PC-9 (cell line): ENCODE measurements around the gene DNAJA1. TPM values are rescaled to one million over a fixed set of nuclear protein-coding genes. Genes with fewer than 3 reads are reported as not detected.
A peak's percentile ranks its signal among the peaks of the same experiment; 100 is the strongest.

ENCODE experiments used
- BruUV-seq: library from RNA; stranded (reverse); fragments of 400-500 nt; replicated peaks from 2 replicates; lab custom pipeline; 2021; lab: Mats Ljungman, UMichigan
- CTCF ChIA-PET: fragments of 300-600 bp; sonication (Branson Sonifier 250); formaldehyde crosslinking; loops from one replicate; lab custom pipeline; 2022; ENCODE audit warnings: antibody characterized with exemption; lab: Charles Lee
- POLR2A ChIA-PET: fragments of 300-600 bp; sonication (Branson Sonifier 250); formaldehyde crosslinking; loops from one replicate; lab custom pipeline; 2022; ENCODE audit warnings: antibody characterized with exemption; ENCODE audit not compliant: unreplicated experiment; lab: Charles Lee
- DNase-seq, 2 experiments: peaks; one replicate each; pipeline versions ENCODE4 v3.0.0 to v3.0.0-alpha.2; 2015 to 2022; ENCODE audit warnings: mixed read lengths in 1 of 2
- H2AFZ ChIP-seq: fragments of 200-600 bp; sonication (generic); 2 replicates; pipeline ENCODE4 v1.8.1; 2017; ENCODE audit warnings: antibody characterized with exemption
- H3F3A ChIP-seq: fragments of 200-600 bp; sonication (generic); 2 replicates; pipeline ENCODE4 v1.8.1; 2017; ENCODE audit warnings: antibody characterized with exemption, mild to moderate bottlenecking, low read depth; ENCODE audit not compliant: insufficient read depth
- H3K27ac ChIP-seq: fragments of 200-600 bp; sonication (generic); 2 replicates; pipeline ENCODE4 v1.6.1; 2016; ENCODE audit warnings: mixed run types
- H3K27me3 ChIP-seq: fragments of 200-600 bp; sonication (generic); 2 replicates; pipeline ENCODE4 v1.6.1; 2016; ENCODE audit warnings: low read depth, mixed run types; ENCODE audit not compliant: insufficient read depth
- H3K36me3 ChIP-seq: fragments of 200-600 bp; sonication (generic); 2 replicates; pipeline ENCODE4 v1.6.1; 2016; ENCODE audit warnings: low read depth, mixed run types
- H3K4me1 ChIP-seq: fragments of 200-600 bp; sonication (generic); replicated peaks from 2 replicates; pipeline ENCODE4 v1.6.1; 2016; ENCODE audit warnings: mixed run types; ENCODE audit not compliant: insufficient read depth
- H3K4me2 ChIP-seq: fragments of 200-600 bp; sonication (generic); 2 replicates; pipeline ENCODE4 v1.6.1; 2017; ENCODE audit warnings: mixed run types
- H3K4me3 ChIP-seq: fragments of 200-600 bp; sonication (generic); 2 replicates; pipeline ENCODE4 v1.6.1; 2016; ENCODE audit warnings: mixed run types
- H3K79me2 ChIP-seq: fragments of 200-600 bp; sonication (generic); 2 replicates; pipeline ENCODE4 v1.6.1; 2017; ENCODE audit warnings: low read depth, mixed run types
- H3K9me2 ChIP-seq: fragments of 200-600 bp; sonication (generic); 2 replicates; pipeline ENCODE4 v1.8.1; 2017; ENCODE audit warnings: mild to moderate bottlenecking; ENCODE audit not compliant: insufficient read depth
- H3K9me3 ChIP-seq: fragments of 200-600 bp; sonication (generic); 2 replicates; pipeline ENCODE4 v1.8.1; 2016; ENCODE audit warnings: low read depth; ENCODE audit not compliant: insufficient read depth
- H4K20me1 ChIP-seq: fragments of 200-600 bp; sonication (generic); 2 replicates; pipeline ENCODE4 v1.8.1; 2017; ENCODE audit not compliant: insufficient read depth
- EZH2 ChIP-seq: fragments of 200-600 bp; sonication (generic); IDR thresholded peaks from 2 replicates; pipeline ENCODE4 v1.8.0; 2017; ENCODE audit warnings: antibody characterized with exemption, low read depth
- intact Hi-C: fragments of 100-400 bp; cut with micrococcal nuclease; formaldehyde crosslinking; loops from one replicate; pipeline ENCODE4 v1.10.0; 2022; ENCODE audit not compliant: unreplicated experiment
- total RNA-seq: library from RNA; stranded (reverse); gene quantifications from 2 replicates; pipeline ENCODE4 v1.2.3, GENCODE V29; 2021
- TF ChIP-seq, protein P1 (sequence below): fragments of 200-600 bp; sonication (generic); conservative IDR thresholded peaks from 2 replicates; pipeline ENCODE4 v1.6.1; 2017; ENCODE audit warnings: mixed run types, antibody characterized with exemption, mild to moderate bottlenecking, moderate library complexity

Gene DNAJA1
- total RNA-seq, 1 experiment from 2014 or later, result 88.4 TPM

GRCh38 chr9:33042473-33042872 is 17.4 kb downstream of the DNAJA1 start:
- H3K27ac ChIP-seq, result no peak overlapping the region
- POLR2A ChIA-PET, result interaction anchor here (0.6 kb wide), 1 partner anchor 689 kb away, joined by 5 read pairs; no protein-coding TSS in a partner anchor
- no TSS peak for BruUV-seq

DNA sequence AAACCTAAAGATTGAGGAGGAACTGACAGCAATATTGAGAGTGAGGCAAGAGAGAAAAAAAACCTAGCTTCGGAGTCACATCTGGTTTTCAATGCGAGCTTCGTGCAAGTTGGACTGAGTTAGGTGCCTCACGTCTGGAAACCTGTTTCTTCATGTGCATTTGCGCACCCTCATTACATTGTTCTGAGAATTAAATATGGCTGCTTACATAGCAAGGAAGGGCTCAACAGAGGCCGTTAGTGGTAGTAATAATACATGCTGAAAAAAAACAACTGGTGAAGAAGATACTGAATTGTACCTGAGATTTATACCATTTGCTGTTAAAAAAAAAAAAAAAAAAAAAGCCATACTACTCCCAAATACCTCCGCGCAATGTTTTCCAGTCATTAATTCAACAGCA is 18.6 kb downstream of the DNAJA1 start:
- Histone ChIP-seq H3K4me1 (0 out of 2 replicates have a peak, but pooled peaks cover 3% of the 10 kb centered on the region), H3K4me3 (peak overlapping the region; percentile 71), H3K27ac (no peak overlapping the region), H3K36me3 (0 out of 2 replicates have a peak, but pooled peaks cover 4% of the 10 kb centered on the region), H3K4me2 (peak overlapping the region; percentile 87), H3K9me2 (no peaks in the 10 kb centered on the region), H3F3A (peaks cover 47% of the 10 kb centered on the region; the same call in 1 of the 2 replicates), H3K79me2 (no peaks in the 10 kb centered on the region), H3K9me3 (no peaks in the 10 kb centered on the region), H4K20me1 (no peaks in the 10 kb centered on the region), H3K27me3 (no peaks in the 10 kb centered on the region), H2AFZ (no peak overlapping the region)
- DNase-seq, result no peak
- ChIA-PET CTCF (no interaction called here), POLR2A (no interaction called here)
- TF ChIP-seq, protein P1, sequence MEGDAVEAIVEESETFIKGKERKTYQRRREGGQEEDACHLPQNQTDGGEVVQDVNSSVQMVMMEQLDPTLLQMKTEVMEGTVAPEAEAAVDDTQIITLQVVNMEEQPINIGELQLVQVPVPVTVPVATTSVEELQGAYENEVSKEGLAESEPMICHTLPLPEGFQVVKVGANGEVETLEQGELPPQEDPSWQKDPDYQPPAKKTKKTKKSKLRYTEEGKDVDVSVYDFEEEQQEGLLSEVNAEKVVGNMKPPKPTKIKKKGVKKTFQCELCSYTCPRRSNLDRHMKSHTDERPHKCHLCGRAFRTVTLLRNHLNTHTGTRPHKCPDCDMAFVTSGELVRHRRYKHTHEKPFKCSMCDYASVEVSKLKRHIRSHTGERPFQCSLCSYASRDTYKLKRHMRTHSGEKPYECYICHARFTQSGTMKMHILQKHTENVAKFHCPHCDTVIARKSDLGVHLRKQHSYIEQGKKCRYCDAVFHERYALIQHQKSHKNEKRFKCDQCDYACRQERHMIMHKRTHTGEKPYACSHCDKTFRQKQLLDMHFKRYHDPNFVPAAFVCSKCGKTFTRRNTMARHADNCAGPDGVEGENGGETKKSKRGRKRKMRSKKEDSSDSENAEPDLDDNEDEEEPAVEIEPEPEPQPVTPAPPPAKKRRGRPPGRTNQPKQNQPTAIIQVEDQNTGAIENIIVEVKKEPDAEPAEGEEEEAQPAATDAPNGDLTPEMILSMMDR, result no peak
- TF ChIP-seq EZH2, result no peak
- BruUV-seq, result no TSS peak
- intact Hi-C loops, result no loop called here

More at GRCh38 chr9:33042473-33042872, 17.4 kb downstream of the DNAJA1 start:
- no peak overlapping the region for H3K4me2 ChIP-seq
- H3K79me2 ChIP-seq, result no peaks in the 10 kb centered on the region
- H2AFZ ChIP-seq, result no peak overlapping the region
- TF ChIP-seq, protein P1, result no peak
- no peak for TF ChIP-seq EZH2
- no peak for DNase-seq
- H3K4me3 ChIP-seq, result no peak overlapping the region
- CTCF ChIA-PET, result interaction anchor here (0.7 kb wide), 1 partner anchor 184 kb away, joined by 3 read pairs; no protein-coding TSS in a partner anchor
- no peaks in the 10 kb centered on the region for H3K27me3 ChIP-seq
- no peaks in the 10 kb centered on the region for H3K9me2 ChIP-seq
- H3K9me3 ChIP-seq, result no peaks in the 10 kb centered on the region
- H3F3A ChIP-seq, result peaks cover 57% of the 10 kb centered on the region
- H3K4me1 ChIP-seq, result 0 out of 2 replicates have a peak, but pooled peaks cover 3% of the 10 kb centered on the region
- H3K36me3 ChIP-seq, result no peaks in the 10 kb centered on the region
- intact Hi-C loops, result no loop called here
- H4K20me1 ChIP-seq, result 0 out of 2 replicates have a peak, but pooled peaks cover under 1% of the 10 kb centered on the region

DNA sequence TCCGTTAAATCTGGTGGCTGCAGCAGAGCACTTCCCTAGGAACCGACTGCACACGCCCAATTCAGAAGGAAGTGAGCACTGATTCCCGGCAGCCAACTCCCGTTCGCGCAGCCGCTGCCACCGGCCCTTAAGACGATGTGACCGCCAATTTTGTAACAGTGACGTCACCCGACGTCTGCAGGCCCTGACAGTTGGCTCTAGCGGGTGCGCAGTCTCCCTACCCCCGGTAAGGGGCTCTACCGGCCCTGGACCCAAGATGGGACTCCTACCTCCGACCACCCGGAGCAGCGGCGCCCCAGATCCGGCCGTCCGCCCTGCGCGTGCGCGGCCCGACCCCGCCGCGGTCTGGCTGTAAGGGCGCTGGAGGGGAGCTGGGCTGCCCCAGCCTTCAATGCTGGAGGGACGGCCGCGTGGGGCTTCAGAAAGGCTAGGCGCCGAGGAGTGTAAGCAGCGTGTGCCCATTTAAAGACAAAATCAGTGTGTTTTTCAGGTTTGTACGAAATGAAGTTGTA is 19.1 kb downstream of the DNAJA1 start:
- H3K36me3 ChIP-seq, result 0 out of 2 replicates have a peak, but pooled peaks cover 4% of the 10 kb centered on the region
- H3K9me2 ChIP-seq, result no peaks in the 10 kb centered on the region
- no peak overlapping the region for H3K27ac ChIP-seq
- intact Hi-C loops, result no loop called here
- H3K79me2 ChIP-seq, result no peaks in the 10 kb centered on the region
- H3K4me1 ChIP-seq, result 0 out of 2 replicates have a peak, but pooled peaks cover 3% of the 10 kb centered on the region
- no peaks in the 10 kb centered on the region for H3K27me3 ChIP-seq
- peak overlapping the region; percentile 87 for H3K4me2 ChIP-seq
- peak overlapping the region; percentile 79 for H2AFZ ChIP-seq
- TF ChIP-seq, protein P1, result no peak
- TF ChIP-seq EZH2, result no peak
- ChIA-PET POLR2A (interaction anchor here (1.0 kb wide), 1 partner anchor 472 kb away, joined by 9 read pairs; no protein-coding TSS in a partner anchor), CTCF (no interaction called here)
- peaks cover 45% of the 10 kb centered on the region; the same call in 1 of the 2 replicates for H3F3A ChIP-seq
- no peaks in the 10 kb centered on the region for H4K20me1 ChIP-seq
- no peaks in the 10 kb centered on the region for H3K9me3 ChIP-seq
- H3K4me3 ChIP-seq, result peak overlapping the region; percentile 71
- peak; percentile 49 to 67 for DNase-seq
- no TSS peak for BruUV-seq
